Measurements from ENCODE around the gene FNDC3B.

The FNDC3B gene

GRCh38 chr3:172442606-172443005 is 403.2 kb downstream of the FNDC3B start:
- DNase-seq: no peak

- DNase-seq: no peak
Measured at GRCh38 chr3:172444821-172445220, 405.4 kb downstream of the FNDC3B start.

- no peak for DNase-seq
Measured at GRCh38 chr3:172446198-172446597, 406.8 kb downstream of the FNDC3B start.

GRCh38 chr3:172447611-172448579 is 408.5 kb downstream of the FNDC3B start, which contains the start of gene GHSR:
GHSR (minus strand) TSS chr3:172448456; CDS start chr3:172448413, 43 bp downstream.
- peak; percentile 13 for DNase-seq

GRCh38 chr3:172448661-172449465 is 409.5 kb downstream of the FNDC3B start:
- no peak for DNase-seq

GRCh38 chr3:172449466-172450149 is 410.2 kb downstream of the FNDC3B start:
- DNase-seq: no peak

All from NCI-H1092 treated with DMSO at 0.1 percent for 48 hours (cell line).